ENCODE results near the gene CDC73. TPM values are rescaled to one million over a fixed set of nuclear protein-coding genes. Genes with fewer than 3 reads are reported as not detected.
A peak's percentile ranks its signal among the peaks of the same experiment; 100 is the strongest.

The CDC73 gene
- total RNA-seq, 1 donor from 2014 or later = 59.8 TPM

- H3K36me3 ChIP-seq = no peaks in the 10 kb centered on the region
- DNase-seq (no peak), ATAC-seq (no peak)
- no peaks in the 10 kb centered on the region for H3K27me3 ChIP-seq (ENCODE audit: low read depth)
- intact Hi-C loops (cut with DNase I) = no loop called here
- no peaks in the 10 kb centered on the region for H3K4me1 ChIP-seq
- no peaks in the 10 kb centered on the region for H3K9me3 ChIP-seq
- H3K27ac ChIP-seq = no peak overlapping the region
- TF ChIP-seq CTCF (IDR thresholded peaks at IDR 0.05) = no peak
- no peak overlapping the region for H3K4me3 ChIP-seq
These were observed 55.0 kb downstream of the CDC73 start for GRCh38 chr1:193176788-193177187.

- ATAC-seq = no peak
- H3K27me3 ChIP-seq (ENCODE audit: low read depth) = no peaks in the 10 kb centered on the region
- no peak overlapping the region for H3K4me3 ChIP-seq
- no peaks in the 10 kb centered on the region for H3K36me3 ChIP-seq
- intact Hi-C loops (cut with DNase I) = no loop called here
- no peak for DNase-seq
- no peaks in the 10 kb centered on the region for H3K9me3 ChIP-seq
- H3K4me1 ChIP-seq = peaks cover 9% of the 10 kb centered on the region
- TF ChIP-seq CTCF (IDR thresholded peaks at IDR 0.05) = no peak
- H3K27ac ChIP-seq = no peak overlapping the region
These were observed 57.3 kb downstream of the CDC73 start for GRCh38 chr1:193179094-193179493.

- intact Hi-C loops (cut with DNase I) = no loop called here
- Histone ChIP-seq H3K27ac (no peak overlapping the region), H3K27me3 (ENCODE audit: low read depth) (no peaks in the 10 kb centered on the region), H3K36me3 (no peaks in the 10 kb centered on the region), H3K4me1 (peaks cover 19% of the 10 kb centered on the region), H3K9me3 (no peaks in the 10 kb centered on the region), H3K4me3 (no peak overlapping the region)
- no peak for TF ChIP-seq CTCF (IDR thresholded peaks at IDR 0.05)
- ATAC-seq = no peak
- no peak for DNase-seq
These were observed 59.7 kb downstream of the CDC73 start for GRCh38 chr1:193181536-193181935.

- no peak overlapping the region for H3K4me3 ChIP-seq
- peaks cover 24% of the 10 kb centered on the region for H3K4me1 ChIP-seq
- H3K27ac ChIP-seq = no peak overlapping the region
- ATAC-seq (no peak), DNase-seq (no peak)
- no peaks in the 10 kb centered on the region for H3K36me3 ChIP-seq
- H3K27me3 ChIP-seq (ENCODE audit: low read depth) = no peaks in the 10 kb centered on the region
- H3K9me3 ChIP-seq = no peaks in the 10 kb centered on the region
- no peak for TF ChIP-seq CTCF (IDR thresholded peaks at IDR 0.05)
- intact Hi-C loops (cut with DNase I) = no loop called here
These were observed 60.2 kb downstream of the CDC73 start for GRCh38 chr1:193181985-193182384.

GRCh38 chr1:193183019-193183627, 61.3 kb downstream of the CDC73 start:
- DNase-seq (no peak), ATAC-seq (peak in 1 of 2 donors; percentile 76)
- H3K27ac ChIP-seq = no peak overlapping the region

More at GRCh38 chr1:193183019-193183627, 61.3 kb downstream of the CDC73 start:
- H3K9me3 ChIP-seq = no peaks in the 10 kb centered on the region
- peak overlapping the region; percentile 47 for H3K4me3 ChIP-seq
- H3K36me3 ChIP-seq = no peaks in the 10 kb centered on the region
- H3K27me3 ChIP-seq (ENCODE audit: low read depth) = no peaks in the 10 kb centered on the region
- peak; percentile 78 for TF ChIP-seq CTCF (IDR thresholded peaks at IDR 0.05)
- intact Hi-C loops (cut with DNase I) = no loop called here
- peaks cover 33% of the 10 kb centered on the region for H3K4me1 ChIP-seq
